NOMO-1 treated with dmso at 0.1 percent for 144 hours (cell line): ENCODE measurements around the gene DNAJB8.

Source experiments
- DNase-seq: peaks from one replicate; lab custom pipeline; 2025; ENCODE audit not compliant: unreplicated experiment; lab: John Stamatoyannopoulos, UW

Gene DNAJB8

GRCh38 chr3:128466840-128467541 is at the start of gene DNAJB8:
Gene DNAJB8 (minus strand): TSS chr3:128466890. CDS start chr3:128463245, 3,645 bp downstream.
- DNase-seq, result no peak

- DNase-seq, result peak; percentile 8
These were observed 49.3 kb upstream of the DNAJB8 start for GRCh38 chr3:128515967-128516366.

GRCh38 chr3:128508852-128509251 is 42.2 kb upstream of the DNAJB8 start:
- DNase-seq, result no peak

GRCh38 chr3:128506754-128507153 is 40.1 kb upstream of the DNAJB8 start:
- DNase-seq, result no peak

- DNase-seq, result no peak
These were observed 39.1 kb upstream of the DNAJB8 start for GRCh38 chr3:128505771-128506170.

GRCh38 chr3:128504963-128505730 is 38.5 kb upstream of the DNAJB8 start:
- DNase-seq, result no peak

GRCh38 chr3:128504533-128504915 is 37.8 kb upstream of the DNAJB8 start:
- no peak for DNase-seq

GRCh38 chr3:128503751-128504532 is 37.3 kb upstream of the DNAJB8 start:
- DNase-seq, result no peak

GRCh38 chr3:128503164-128503651 is 36.5 kb upstream of the DNAJB8 start:
- DNase-seq, result no peak

- DNase-seq, result no peak
These were observed 36.0 kb upstream of the DNAJB8 start for GRCh38 chr3:128502712-128503111.

- DNase-seq, result no peak
These were observed 34.7 kb upstream of the DNAJB8 start for GRCh38 chr3:128501431-128501830.

GRCh38 chr3:128500556-128500955 is 33.9 kb upstream of the DNAJB8 start:
- DNase-seq, result no peak

GRCh38 chr3:128499724-128500275 is 33.1 kb upstream of the DNAJB8 start:
- no peak for DNase-seq

- no peak for DNase-seq
These were observed 32.3 kb upstream of the DNAJB8 start for GRCh38 chr3:128498901-128499530.

- no peak for DNase-seq
These were observed 31.5 kb upstream of the DNAJB8 start for GRCh38 chr3:128498127-128498626.

GRCh38 chr3:128497305-128498126 is 30.8 kb upstream of the DNAJB8 start:
- DNase-seq, result peak; percentile 45

GRCh38 chr3:128496602-128497304 is 30.1 kb upstream of the DNAJB8 start:
- DNase-seq, result no peak

- no peak for DNase-seq
These were observed 29.4 kb upstream of the DNAJB8 start for GRCh38 chr3:128496019-128496601.
